GM18505 (cell line): ENCODE data around the gene ADH5.
"Not testable (repeated sequence)": the region's sequence is repeated elsewhere in the genome, so short reads cannot be mapped to it uniquely, and the experiment has no call there.

Source experiments
- ATAC-seq: cut with Tn5 transposase; IDR thresholded peaks from one replicate; pipeline ENCODE4 v1.9.1; 2021; ENCODE audit not compliant: unreplicated experiment
- POLR2A ChIP-seq: IDR thresholded peaks from 4 replicates; pipeline ENCODE4 v1.6.1; 2011; ENCODE audit warnings: borderline replicate concordance; ENCODE audit not compliant: insufficient read depth, insufficient read length; ENCODE audit errors: extremely low read depth

ADH5 gene

DNA sequence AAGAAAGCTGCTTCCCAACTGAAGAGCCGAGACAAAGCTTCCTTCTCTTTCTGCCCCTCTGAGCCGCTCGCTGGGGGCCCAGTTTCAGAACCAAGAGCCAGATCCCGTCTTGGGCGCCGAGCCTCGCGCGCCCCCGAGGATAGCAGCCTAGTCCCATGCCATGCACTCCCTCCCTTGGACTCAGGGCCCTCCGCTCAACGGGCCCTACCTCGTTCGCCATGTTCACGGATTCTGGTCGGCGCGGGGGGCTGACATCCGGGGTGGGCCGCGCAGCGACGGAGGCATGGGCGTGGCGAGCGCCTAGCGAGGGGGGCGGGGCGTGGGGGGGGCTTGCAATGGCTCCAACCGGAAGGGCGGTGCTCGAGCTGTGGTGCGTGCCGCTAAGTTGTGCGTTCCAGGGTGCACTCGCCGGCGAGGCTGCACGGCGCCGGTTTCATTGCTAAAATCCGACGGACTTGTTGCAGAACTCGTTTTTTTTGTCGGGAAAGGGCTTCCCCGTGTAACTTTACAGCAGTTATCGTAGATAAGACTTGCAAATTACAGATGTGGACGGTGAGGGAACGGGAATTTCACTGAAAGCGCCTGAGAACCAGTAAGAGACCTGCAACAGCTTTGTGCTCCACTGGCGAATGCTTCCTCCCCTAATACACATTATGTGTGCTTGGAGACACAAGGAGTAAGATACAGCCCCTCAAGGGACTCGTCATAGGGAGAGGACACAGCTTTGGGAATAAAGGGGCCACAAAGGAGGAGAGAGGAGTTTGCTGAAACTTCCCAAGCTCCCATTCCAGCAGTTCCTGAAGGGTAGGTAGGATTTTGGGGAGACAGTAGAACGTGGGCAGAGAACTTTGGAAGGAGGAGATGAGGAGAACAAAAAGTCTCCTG, at the start of gene ADH5:
Gene ADH5 (minus strand): TSS at position 308 of the 885 bp plus-strand sequence. CDS start 88 bp downstream, at position 220.
- peak; percentile 94 for ATAC-seq
- TF ChIP-seq POLR2A = peak; percentile 95

DNA sequence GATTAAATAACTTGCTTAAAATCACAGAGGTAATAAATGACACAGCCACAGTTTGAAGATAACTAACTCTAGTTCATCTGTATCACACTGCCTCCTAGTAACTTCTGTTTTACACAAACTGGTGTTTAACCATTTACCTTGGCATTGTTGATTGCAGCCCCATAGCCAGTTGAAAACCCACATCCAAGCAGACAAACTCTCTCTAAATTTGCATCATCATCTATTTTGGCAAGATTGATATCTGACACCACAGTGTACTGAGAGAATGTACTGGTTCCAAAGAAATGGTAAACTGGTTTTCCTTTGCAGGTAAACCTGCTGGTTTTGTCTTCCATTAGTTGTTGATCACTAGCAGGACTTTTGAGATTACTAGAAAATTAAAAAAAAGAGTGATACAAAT, 47.7 kb upstream of the ADH5 start:
- no peak for TF ChIP-seq POLR2A
- ATAC-seq = no peak

GRCh38 chr4:99135541-99136162, 47.1 kb upstream of the ADH5 start:
- no peak for TF ChIP-seq POLR2A
- ATAC-seq = no peak

- no peak for TF ChIP-seq POLR2A
- ATAC-seq = no peak
Observed at GRCh38 chr4:99134586-99134985, 46.0 kb upstream of the ADH5 start.

- TF ChIP-seq POLR2A = no peak
- ATAC-seq = no peak
Observed at GRCh38 chr4:99131378-99131777, 42.8 kb upstream of the ADH5 start.

DNA sequence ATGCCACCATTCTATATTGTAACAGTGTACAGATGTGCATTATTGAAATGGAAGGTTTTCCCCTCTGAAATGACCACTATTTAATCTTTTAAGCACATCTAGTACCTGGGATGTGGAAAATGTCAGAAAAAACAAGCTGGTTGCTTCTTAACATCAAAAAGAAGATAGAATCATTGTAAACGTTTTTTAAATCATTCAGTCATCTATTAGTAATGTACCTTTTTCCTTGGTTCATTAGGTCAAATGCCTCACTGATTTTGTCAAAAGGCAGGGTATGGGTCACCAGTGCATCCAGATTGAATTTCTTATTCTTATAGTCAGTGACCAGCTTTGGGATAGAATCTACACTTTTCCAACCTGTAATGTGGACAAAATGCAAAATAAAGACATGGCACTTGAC, 37.8 kb upstream of the ADH5 start:
- no peak for TF ChIP-seq POLR2A
- ATAC-seq = no peak

DNA sequence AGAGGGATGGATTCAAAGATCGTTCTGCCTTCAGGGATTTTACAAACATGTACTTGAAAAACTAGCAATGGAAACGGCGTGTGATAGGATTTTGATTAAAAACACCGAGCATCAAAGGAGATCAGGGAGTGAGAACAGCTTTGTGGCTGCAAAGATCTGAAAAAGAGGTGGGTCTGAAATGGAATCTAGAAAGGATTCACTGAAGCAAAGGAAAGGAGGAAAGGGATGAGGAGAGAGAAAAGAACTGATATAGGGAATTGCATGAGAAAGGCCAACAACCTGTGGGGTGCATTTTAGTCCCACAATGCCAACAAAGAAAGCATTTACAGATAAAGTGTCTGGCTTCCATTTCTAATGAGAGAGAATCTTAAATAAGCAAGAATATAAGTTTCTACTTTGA, 32.4 kb upstream of the ADH5 start:
- ATAC-seq = no peak
- TF ChIP-seq POLR2A = no peak

- no peak for TF ChIP-seq POLR2A
- ATAC-seq = no peak
Observed at GRCh38 chr4:99120501-99120900, 31.9 kb upstream of the ADH5 start.

- no peak for ATAC-seq
Observed at GRCh38 chr4:99117876-99118693, 29.5 kb upstream of the ADH5 start.

DNA sequence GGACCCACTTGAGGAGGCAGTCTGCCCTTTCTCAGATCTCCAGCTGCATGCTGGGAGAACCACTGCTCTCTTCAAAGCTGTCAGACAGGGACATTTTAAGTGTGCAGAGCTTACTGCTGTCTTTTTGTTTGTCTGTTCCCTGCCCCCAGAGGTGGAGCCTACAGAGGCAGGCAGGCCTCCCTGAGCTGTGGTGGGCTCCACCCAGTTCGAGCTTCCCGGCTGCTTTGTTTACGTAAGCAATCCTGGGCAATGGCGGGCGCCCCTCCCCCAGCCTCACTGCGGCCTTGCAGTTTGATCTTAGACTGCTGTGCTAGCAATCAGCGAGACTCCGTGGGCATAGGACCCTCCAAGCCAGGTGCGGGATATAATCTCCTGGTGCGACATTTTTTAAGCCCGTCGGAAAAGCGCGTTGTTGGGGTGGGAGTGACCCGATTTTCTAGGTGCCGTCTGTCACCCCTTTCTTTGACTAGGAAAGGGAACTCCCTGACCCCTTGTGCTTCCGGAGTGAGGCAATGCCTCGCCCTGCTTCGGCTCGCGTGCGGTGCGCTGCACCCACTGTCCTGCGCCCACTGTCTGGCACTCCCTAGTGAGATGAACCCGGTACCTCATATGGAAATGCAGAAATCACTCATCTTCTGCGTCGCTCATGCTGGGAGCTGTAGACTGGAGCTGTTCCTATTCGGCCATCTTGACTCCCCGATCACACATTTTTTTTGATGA, 28.7 kb upstream of the ADH5 start:
- ATAC-seq = not testable (repeated sequence)

More at GRCh38 chr4:99117876-99118693, 29.5 kb upstream of the ADH5 start:
- no peak for TF ChIP-seq POLR2A

GRCh38 chr4:99109286-99109685, 20.7 kb upstream of the ADH5 start:
- not testable (repeated sequence) for ATAC-seq

DNA sequence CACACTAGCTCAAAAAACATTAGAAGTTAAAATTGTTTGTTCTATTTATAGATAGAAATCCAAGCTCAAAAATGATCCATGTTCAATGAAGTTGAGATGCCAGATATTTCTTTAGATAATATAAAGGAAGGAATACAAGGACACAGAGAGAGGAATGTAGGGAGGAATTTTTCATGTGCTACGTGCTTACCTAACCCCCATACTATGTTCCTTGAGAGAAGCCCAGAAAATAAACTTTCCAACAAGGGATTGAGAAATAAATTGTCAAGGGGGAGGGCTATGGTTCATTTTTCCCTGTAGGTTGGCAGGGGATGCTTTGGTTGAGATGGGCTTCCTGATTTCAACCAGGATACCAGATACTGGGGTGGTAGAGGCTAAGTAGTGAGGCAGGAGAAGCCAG, 15.6 kb upstream of the ADH5 start:
- no peak for ATAC-seq
- TF ChIP-seq POLR2A = no peak

GRCh38 chr4:99103166-99103565, 14.6 kb upstream of the ADH5 start:
- no peak for ATAC-seq
- TF ChIP-seq POLR2A = no peak
